Loucy (cell line): ENCODE results near the gene CACNA2D4.

Experiments used
- H2AFZ ChIP-seq: fragments of 200-600 bp; sonication (generic); 2 replicates; pipeline ENCODE4 v1.6.0; 2016; ENCODE audit warnings: antibody characterized with exemption, mild to moderate bottlenecking, low read length, moderate library complexity
- H3F3A ChIP-seq: fragments of 200-600 bp; 2 replicates; pipeline ENCODE4 v1.6.0; 2016; ENCODE audit warnings: antibody characterized with exemption, low read depth, mild to moderate bottlenecking
- H3K27me3 ChIP-seq: fragments of 200-600 bp; sonication (generic); 2 replicates; pipeline ENCODE4 v1.6.1; 2014; ENCODE audit warnings: low read length, mild to moderate bottlenecking; ENCODE audit not compliant: insufficient read depth, poor library complexity, severe bottlenecking
- H3K36me3 ChIP-seq: fragments of 200-600 bp; sonication (generic); 2 replicates; pipeline ENCODE4 v1.6.1; 2016; ENCODE audit warnings: low read length; ENCODE audit not compliant: insufficient read depth
- H3K4me1 ChIP-seq: fragments of 200-600 bp; sonication (generic); 2 replicates; pipeline ENCODE4 v1.5.1; 2014; ENCODE audit warnings: low read length, mild to moderate bottlenecking; ENCODE audit not compliant: insufficient read depth, poor library complexity, severe bottlenecking
- H3K4me2 ChIP-seq: fragments of 200-600 bp; sonication (generic); 2 replicates; pipeline ENCODE4 v1.6.0; 2014; ENCODE audit warnings: antibody characterized with exemption, low read length, low read depth, mild to moderate bottlenecking; ENCODE audit not compliant: poor library complexity, severe bottlenecking
- H3K4me3 ChIP-seq: fragments of 200-600 bp; sonication (generic); 2 replicates; pipeline ENCODE4 v1.5.1; 2014; ENCODE audit warnings: low read length, mild to moderate bottlenecking, mixed read lengths; ENCODE audit not compliant: poor library complexity, severe bottlenecking
- H3K79me2 ChIP-seq: fragments of 200-600 bp; sonication (generic); 2 replicates; pipeline ENCODE4 v1.6.1; 2014; ENCODE audit warnings: low read length; ENCODE audit not compliant: insufficient read depth
- H3K9ac ChIP-seq: fragments of 200-600 bp; sonication (generic); 2 replicates; pipeline ENCODE4 v1.6.0; 2014; ENCODE audit warnings: mild to moderate bottlenecking, low read depth, low read length, moderate library complexity; ENCODE audit not compliant: poor library complexity, severe bottlenecking
- H3K9me2 ChIP-seq: fragments of 200-600 bp; sonication (generic); replicated peaks from 2 replicates; pipeline ENCODE4 v1.6.1; 2016; ENCODE audit warnings: low read depth, low read length, mixed read lengths
- H3K9me3 ChIP-seq: fragments of 200-600 bp; sonication (generic); 2 replicates; pipeline ENCODE4 v1.6.1; 2014; ENCODE audit warnings: mild to moderate bottlenecking, antibody characterized with exemption, low read length, low read depth; ENCODE audit not compliant: insufficient read depth
- H4K20me1 ChIP-seq: fragments of 200-600 bp; sonication (generic); 2 replicates; pipeline ENCODE4 v1.6.0; 2014; ENCODE audit warnings: antibody characterized with exemption, low read length, mild to moderate bottlenecking; ENCODE audit not compliant: insufficient read depth, poor library complexity, severe bottlenecking
- CTCF ChIP-seq: fragments of 200-600 bp; sonication (generic); conservative IDR thresholded peaks from 2 replicates; pipeline ENCODE4 v1.5.1; 2014; ENCODE audit warnings: mild to moderate bottlenecking, antibody characterized with exemption, low read length
- EZH2phosphoT487 ChIP-seq: fragments of 200-600 bp; IDR thresholded peaks from 2 replicates; pipeline ENCODE4 v1.6.1; 2018; ENCODE audit warnings: antibody characterized with exemption, mild to moderate bottlenecking, moderate library complexity, borderline replicate concordance

The CACNA2D4 gene

GRCh38 chr12:1825382-1826102 is 92.9 kb downstream of the CACNA2D4 start:
- no peaks in the 10 kb centered on the region for H4K20me1 ChIP-seq
- no peaks in the 10 kb centered on the region for H3K9me2 ChIP-seq
- no peaks in the 10 kb centered on the region for H3K36me3 ChIP-seq
- H3K9ac ChIP-seq: no peak overlapping the region
- no peaks in the 10 kb centered on the region for H3K79me2 ChIP-seq
- H3K4me2 ChIP-seq: no peak overlapping the region
- H2AFZ ChIP-seq: no peak overlapping the region
- no peak overlapping the region for H3K4me3 ChIP-seq
- TF ChIP-seq CTCF (no peak), EZH2phosphoT487 (no peak)
- H3F3A ChIP-seq: no peaks in the 10 kb centered on the region
- H3K27me3 ChIP-seq: no peaks in the 10 kb centered on the region
- H3K9me3 ChIP-seq: no peaks in the 10 kb centered on the region
- no peaks in the 10 kb centered on the region for H3K4me1 ChIP-seq

GRCh38 chr12:1823237-1823636 is 95.2 kb downstream of the CACNA2D4 start:
- H4K20me1 ChIP-seq: no peaks in the 10 kb centered on the region
- H3K36me3 ChIP-seq: no peaks in the 10 kb centered on the region
- TF ChIP-seq CTCF (no peak), EZH2phosphoT487 (no peak)
- H3K9me3 ChIP-seq: no peaks in the 10 kb centered on the region
- no peak overlapping the region for H3K9ac ChIP-seq
- no peaks in the 10 kb centered on the region for H3K27me3 ChIP-seq
- no peaks in the 10 kb centered on the region for H3K4me1 ChIP-seq
- H3K4me3 ChIP-seq: no peak overlapping the region
- H3F3A ChIP-seq: no peaks in the 10 kb centered on the region
- no peaks in the 10 kb centered on the region for H3K9me2 ChIP-seq
- H2AFZ ChIP-seq: no peak overlapping the region
- H3K79me2 ChIP-seq: no peaks in the 10 kb centered on the region
- H3K4me2 ChIP-seq: no peak overlapping the region

GRCh38 chr12:1822699-1823098 is 95.8 kb downstream of the CACNA2D4 start:
- H3K4me1 ChIP-seq: no peaks in the 10 kb centered on the region
- no peaks in the 10 kb centered on the region for H3K79me2 ChIP-seq
- H3K36me3 ChIP-seq: no peaks in the 10 kb centered on the region
- H3K9me3 ChIP-seq: no peaks in the 10 kb centered on the region
- no peak overlapping the region for H3K4me3 ChIP-seq
- H3K4me2 ChIP-seq: no peak overlapping the region
- H3K27me3 ChIP-seq: no peaks in the 10 kb centered on the region
- no peaks in the 10 kb centered on the region for H4K20me1 ChIP-seq
- H3K9me2 ChIP-seq: no peaks in the 10 kb centered on the region
- H3K9ac ChIP-seq: no peak overlapping the region
- H2AFZ ChIP-seq: no peak overlapping the region
- no peaks in the 10 kb centered on the region for H3F3A ChIP-seq
- no peak for TF ChIP-seq EZH2phosphoT487
- no peak for TF ChIP-seq CTCF
